HG03575 (cell line): ENCODE results near the gene DHX16.
"Not testable (repeated sequence)": the region's sequence is repeated elsewhere in the genome, so short reads cannot be mapped to it uniquely, and the experiment has no call there.

Experiments used
- ATAC-seq: cut with Tn5 transposase; IDR thresholded peaks from one replicate; pipeline ENCODE4 v1.9.1; 2021; ENCODE audit not compliant: unreplicated experiment, insufficient number of reproducible peaks, low FRiP score; ENCODE audit errors: extremely low read depth

Gene DHX16

GRCh38 chr6:30672445-30673253 is at the start of gene DHX16:
TSS of gene DHX16 (minus strand) at chr6:30673006. CDS start at chr6:30672841, 165 bp downstream.
- ATAC-seq, result no peak

GRCh38 chr6:30722025-30722279 is 49.1 kb upstream of the DHX16 start:
- ATAC-seq, result not testable (repeated sequence)

GRCh38 chr6:30721198-30722024 is 48.6 kb upstream of the DHX16 start:
- no peak for ATAC-seq

GRCh38 chr6:30720738-30721197 is 48.0 kb upstream of the DHX16 start:
- ATAC-seq, result no peak

GRCh38 chr6:30719791-30720737 is 47.3 kb upstream of the DHX16 start, which contains the start of gene TUBB:
TSS of gene TUBB (plus strand) at chr6:30720352. CDS start at chr6:30720507, 155 bp downstream.
- no peak for ATAC-seq

GRCh38 chr6:30719356-30719755 is 46.5 kb upstream of the DHX16 start:
- ATAC-seq, result no peak

- not testable (repeated sequence) for ATAC-seq
Measured at GRCh38 chr6:30717845-30718720, 45.3 kb upstream of the DHX16 start.

- peak; percentile 34 for ATAC-seq
Measured at GRCh38 chr6:30717129-30717844, 44.5 kb upstream of the DHX16 start, which contains the start of gene MDC1. TSS of gene MDC1 (minus strand) at chr6:30717281. CDS start at chr6:30715175, 2,106 bp downstream.

- ATAC-seq, result no peak
Measured at GRCh38 chr6:30716879-30717128, 44.0 kb upstream of the DHX16 start.

GRCh38 chr6:30714263-30714662 is 41.5 kb upstream of the DHX16 start:
- no peak for ATAC-seq

GRCh38 chr6:30712441-30712945 is 39.7 kb upstream of the DHX16 start:
- ATAC-seq, result no peak

- no peak for ATAC-seq
Measured at GRCh38 chr6:30711758-30712380, 39.1 kb upstream of the DHX16 start.

GRCh38 chr6:30709101-30709868 is 36.5 kb upstream of the DHX16 start:
- ATAC-seq, result no peak

GRCh38 chr6:30707281-30707850 is 34.6 kb upstream of the DHX16 start:
- no peak for ATAC-seq

GRCh38 chr6:30705620-30706019 is 32.8 kb upstream of the DHX16 start:
- no peak for ATAC-seq

- no peak for ATAC-seq
Measured at GRCh38 chr6:30703821-30704220, 31.0 kb upstream of the DHX16 start.
